ENCODE measurements around the gene PTPRZ1. TPM values are rescaled to one million over a fixed set of nuclear protein-coding genes. Genes with fewer than 3 reads are reported as not detected.
A peak's percentile ranks its signal among the peaks of the same experiment; 100 is the strongest.

PTPRZ1 gene
- total RNA-seq, 2 donors from 2014 or later = not detected

DNA sequence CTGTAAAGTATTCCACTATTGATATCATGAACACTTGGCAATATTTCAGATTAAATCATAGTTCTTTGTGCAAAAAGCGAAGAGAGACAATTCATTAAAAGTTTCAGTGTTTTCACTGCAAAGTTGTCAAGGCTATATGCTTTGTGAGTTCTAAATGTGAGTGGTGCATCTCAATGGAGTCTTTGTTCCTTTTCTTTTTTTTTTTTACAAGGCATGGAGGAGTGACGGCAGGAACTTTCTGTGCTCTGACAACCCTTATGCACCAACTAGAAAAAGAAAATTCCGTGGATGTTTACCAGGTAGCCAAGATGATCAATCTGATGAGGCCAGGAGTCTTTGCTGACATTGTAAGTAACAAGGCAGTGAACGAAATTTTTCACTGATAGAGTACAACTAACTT lies 186.6 kb downstream of the PTPRZ1 start:
- ATAC-seq (no peak), DNase-seq (ENCODE audit: low spot score) (no peak)
- H3K27me3 Mint-ChIP-seq = no peaks in the 10 kb centered on the region
- H3K27ac Mint-ChIP-seq = no peak overlapping the region
- H3K4me3 Mint-ChIP-seq = no peak overlapping the region
- H3K36me3 Mint-ChIP-seq = no peaks in the 10 kb centered on the region
- H3K9me3 Mint-ChIP-seq = no peaks in the 10 kb centered on the region
- H3K4me1 Mint-ChIP-seq (ENCODE audit: low read depth in 2 of 2) = no peaks in the 10 kb centered on the region

DNA sequence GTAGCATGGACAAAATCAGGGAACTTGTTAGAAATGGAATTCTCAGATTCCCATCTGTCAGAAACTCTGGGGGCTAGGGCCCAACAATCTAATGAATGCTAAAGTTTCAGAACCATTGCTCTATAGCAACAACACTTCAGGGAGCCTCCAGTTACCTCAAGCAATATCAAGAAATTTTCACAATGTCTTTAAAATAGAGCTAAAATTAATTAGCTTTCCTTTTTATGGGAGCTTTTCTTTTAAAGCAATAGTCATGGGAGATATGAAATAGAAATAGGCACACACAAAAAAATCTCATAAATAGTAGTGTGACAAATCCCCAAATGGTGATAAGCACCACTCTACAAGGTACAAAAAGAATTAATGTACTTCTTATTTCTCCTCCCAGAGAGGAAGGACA lies 190.2 kb downstream of the PTPRZ1 start:
- H3K36me3 Mint-ChIP-seq = no peaks in the 10 kb centered on the region
- peaks cover 3% of the 10 kb centered on the region for H3K9me3 Mint-ChIP-seq
- no peak for ATAC-seq
- H3K27me3 Mint-ChIP-seq = no peaks in the 10 kb centered on the region
- H3K4me3 Mint-ChIP-seq = no peak overlapping the region
- DNase-seq (ENCODE audit: low spot score) = no peak
- no peaks in the 10 kb centered on the region for H3K4me1 Mint-ChIP-seq (ENCODE audit: low read depth in 2 of 2)
- H3K27ac Mint-ChIP-seq = no peak overlapping the region

DNA sequence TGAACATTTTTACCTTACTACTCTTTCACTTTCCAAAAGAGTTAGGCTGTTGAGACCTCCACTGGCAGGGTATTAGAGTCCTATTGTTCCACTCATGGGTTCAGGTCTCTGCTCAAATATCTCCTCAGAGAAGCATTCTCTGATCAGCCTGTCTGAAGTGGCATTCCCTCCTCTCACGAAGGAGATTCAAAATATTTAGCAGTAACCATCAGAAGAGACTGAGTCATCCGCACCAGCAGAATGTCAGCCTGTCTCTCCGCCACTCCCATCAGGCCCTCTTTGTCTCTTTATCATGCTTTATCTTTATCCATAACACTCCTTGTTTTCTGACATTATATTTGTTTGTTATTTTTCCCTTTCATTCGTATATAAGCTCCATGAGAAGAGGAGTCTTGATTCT lies 192.0 kb downstream of the PTPRZ1 start:
- no peak overlapping the region for H3K27ac Mint-ChIP-seq
- ATAC-seq = no peak

DNA sequence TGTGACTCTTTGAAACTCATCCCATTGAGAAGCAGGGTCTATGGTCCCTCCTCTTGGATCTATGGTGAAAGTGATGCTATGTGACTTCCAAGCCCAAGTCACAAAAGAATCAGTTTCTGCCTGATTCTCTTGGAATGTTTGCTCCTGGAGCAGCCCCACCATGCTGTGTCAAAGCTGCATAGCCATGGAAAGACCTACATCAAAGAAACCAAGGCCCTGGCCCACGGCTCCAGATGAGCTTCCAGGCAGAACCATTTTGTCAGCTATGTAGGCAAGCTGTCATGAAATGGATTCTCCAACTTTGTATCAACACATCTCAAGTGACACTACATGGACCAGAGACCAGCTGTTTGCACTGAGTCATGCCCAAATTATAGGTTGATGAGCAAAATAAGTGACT lies 194.1 kb downstream of the PTPRZ1 start:
- Mint-ChIP-seq H3K9me3 (peaks cover 6% of the 10 kb centered on the region), H3K36me3 (no peaks in the 10 kb centered on the region), H3K27ac (no peak overlapping the region), H3K4me3 (no peak overlapping the region), H3K4me1 (ENCODE audit: low read depth in 2 of 2) (no peaks in the 10 kb centered on the region), H3K27me3 (no peaks in the 10 kb centered on the region)
- DNase-seq (ENCODE audit: low spot score) (no peak), ATAC-seq (no peak)

More for the DNA sequence above, 192.0 kb downstream of the PTPRZ1 start:
- Mint-ChIP-seq H3K4me1 (ENCODE audit: low read depth in 2 of 2) (no peaks in the 10 kb centered on the region), H3K27me3 (no peaks in the 10 kb centered on the region), H3K4me3 (no peak overlapping the region), H3K9me3 (peaks cover 5% of the 10 kb centered on the region), H3K36me3 (no peaks in the 10 kb centered on the region)
- DNase-seq (ENCODE audit: low spot score) = no peak

DNA sequence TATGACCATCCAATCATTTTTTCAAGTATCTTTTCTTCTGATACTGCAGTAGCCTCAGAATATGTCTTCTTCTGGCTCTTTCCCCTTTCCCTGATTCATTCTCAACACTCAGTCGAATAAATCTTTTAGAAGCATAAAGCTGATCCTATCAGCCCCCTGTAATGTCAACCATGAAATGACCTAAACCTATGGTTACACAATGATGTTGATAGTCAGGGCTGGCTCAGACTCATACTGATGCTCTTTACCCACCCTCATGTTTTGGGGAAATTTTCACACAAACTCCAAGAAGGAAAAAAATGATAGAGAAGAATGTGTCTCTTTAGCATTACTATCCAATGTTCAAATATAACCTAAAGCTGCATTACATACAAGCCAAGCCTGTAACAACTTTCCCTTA lies 195.1 kb downstream of the PTPRZ1 start:
- Mint-ChIP-seq H3K36me3 (no peaks in the 10 kb centered on the region), H3K4me3 (no peak overlapping the region), H3K4me1 (ENCODE audit: low read depth in 2 of 2) (no peaks in the 10 kb centered on the region), H3K27me3 (no peaks in the 10 kb centered on the region), H3K27ac (no peak overlapping the region), H3K9me3 (peaks cover 6% of the 10 kb centered on the region)
- no peak for DNase-seq (ENCODE audit: low spot score)
- ATAC-seq = no peak

DNA sequence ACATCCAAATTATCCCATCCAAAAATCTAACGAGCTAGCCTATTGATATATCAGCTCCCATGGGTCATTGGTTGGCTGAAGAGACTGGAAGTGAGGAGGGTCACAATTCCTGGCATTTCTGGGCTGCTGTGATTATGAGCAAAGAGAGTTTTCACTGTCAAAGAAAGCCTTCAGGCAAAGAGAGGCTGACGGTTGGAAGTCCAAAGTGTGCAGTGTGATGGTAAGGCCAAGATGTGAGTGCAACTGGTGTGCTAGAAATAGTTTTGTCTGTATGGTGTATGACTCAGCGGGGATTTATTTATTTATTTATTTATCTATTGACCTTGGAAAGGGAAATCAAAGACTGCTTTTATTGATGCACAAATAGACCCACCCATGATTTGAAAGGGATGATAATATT lies 196.0 kb downstream of the PTPRZ1 start:
- no peak overlapping the region for H3K4me3 Mint-ChIP-seq
- ATAC-seq = no peak

DNA sequence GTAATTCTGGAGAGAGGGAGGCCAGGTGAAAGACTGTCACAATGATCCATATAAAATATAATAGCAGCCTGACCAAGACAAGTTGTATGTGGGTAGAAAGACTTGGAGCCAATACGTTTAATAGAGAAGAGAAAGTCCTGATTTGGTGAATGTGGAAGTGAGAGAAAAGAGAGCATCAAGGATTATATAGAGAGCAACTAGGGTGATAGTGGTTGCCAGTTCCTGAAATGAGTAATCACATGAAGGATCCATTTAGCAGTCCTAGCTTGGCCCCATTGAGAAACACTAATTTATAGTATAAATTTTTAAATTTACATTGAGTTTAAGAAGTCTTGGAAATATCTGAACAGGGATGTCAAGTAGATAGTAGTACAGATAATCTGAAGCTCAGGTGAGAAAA lies 197.1 kb downstream of the PTPRZ1 start:
- ATAC-seq (no peak), DNase-seq (ENCODE audit: low spot score) (no peak)
- no peak overlapping the region for H3K4me3 Mint-ChIP-seq
- no peaks in the 10 kb centered on the region for H3K36me3 Mint-ChIP-seq
- H3K4me1 Mint-ChIP-seq (ENCODE audit: low read depth in 2 of 2) = no peaks in the 10 kb centered on the region
- peaks cover 5% of the 10 kb centered on the region for H3K9me3 Mint-ChIP-seq
- H3K27me3 Mint-ChIP-seq = no peaks in the 10 kb centered on the region
- no peak overlapping the region for H3K27ac Mint-ChIP-seq

More for the DNA sequence above, 196.0 kb downstream of the PTPRZ1 start:
- DNase-seq (ENCODE audit: low spot score) = no peak
- Mint-ChIP-seq H3K36me3 (no peaks in the 10 kb centered on the region), H3K4me1 (ENCODE audit: low read depth in 2 of 2) (no peaks in the 10 kb centered on the region), H3K9me3 (peaks cover 6% of the 10 kb centered on the region), H3K27ac (no peak overlapping the region), H3K27me3 (no peaks in the 10 kb centered on the region)

DNA sequence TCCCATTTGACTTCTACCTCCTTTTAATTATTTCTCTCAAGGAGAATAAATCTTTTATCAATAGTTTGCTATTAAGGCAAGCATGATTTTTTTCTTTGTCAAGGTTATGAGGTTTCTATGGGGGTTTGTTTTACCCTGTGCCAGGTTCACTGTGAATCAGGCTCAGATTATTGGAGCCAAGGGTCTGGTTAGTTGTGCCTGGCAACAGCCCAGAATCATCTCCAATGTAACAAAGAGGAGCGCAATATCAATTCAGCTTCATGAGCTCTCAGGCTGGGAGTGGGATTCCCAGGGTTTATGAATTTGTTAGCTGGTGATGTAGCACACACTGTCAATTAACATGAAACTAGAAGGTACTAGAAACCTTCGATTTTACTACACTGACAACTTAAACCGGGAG lies 197.9 kb downstream of the PTPRZ1 start:
- no peaks in the 10 kb centered on the region for H3K27me3 Mint-ChIP-seq
- no peak overlapping the region for H3K27ac Mint-ChIP-seq
- H3K4me3 Mint-ChIP-seq = no peak overlapping the region
- no peak for DNase-seq (ENCODE audit: low spot score)
- H3K36me3 Mint-ChIP-seq = no peaks in the 10 kb centered on the region
- H3K4me1 Mint-ChIP-seq (ENCODE audit: low read depth in 2 of 2) = no peaks in the 10 kb centered on the region
- no peak for ATAC-seq
- H3K9me3 Mint-ChIP-seq = peaks cover 3% of the 10 kb centered on the region

DNA sequence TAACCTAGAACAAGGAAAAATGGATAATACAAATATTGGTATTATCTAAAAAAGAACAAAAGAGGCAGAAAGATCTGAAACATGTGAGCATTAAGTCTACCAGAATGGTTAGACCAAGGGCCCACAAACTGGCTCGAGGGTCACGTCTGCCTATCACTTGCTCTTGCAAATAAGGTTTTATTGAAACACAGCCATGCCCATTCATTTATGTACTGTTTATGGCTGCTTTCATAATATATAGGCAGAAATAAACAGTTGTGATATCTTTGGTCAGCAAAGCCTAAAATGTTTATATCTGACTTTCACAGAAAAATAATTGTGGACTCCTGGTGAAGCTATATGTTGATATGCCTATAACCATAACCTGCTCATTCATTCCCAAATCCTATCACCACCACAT lies 199.3 kb downstream of the PTPRZ1 start:
- no peak overlapping the region for H3K27ac Mint-ChIP-seq
- no peak for ATAC-seq
- H3K4me1 Mint-ChIP-seq (ENCODE audit: low read depth in 2 of 2) = no peaks in the 10 kb centered on the region
- no peaks in the 10 kb centered on the region for H3K36me3 Mint-ChIP-seq
- H3K4me3 Mint-ChIP-seq = no peak overlapping the region
- peaks cover 3% of the 10 kb centered on the region for H3K9me3 Mint-ChIP-seq
- DNase-seq (ENCODE audit: low spot score) = no peak
- H3K27me3 Mint-ChIP-seq = no peaks in the 10 kb centered on the region

DNA sequence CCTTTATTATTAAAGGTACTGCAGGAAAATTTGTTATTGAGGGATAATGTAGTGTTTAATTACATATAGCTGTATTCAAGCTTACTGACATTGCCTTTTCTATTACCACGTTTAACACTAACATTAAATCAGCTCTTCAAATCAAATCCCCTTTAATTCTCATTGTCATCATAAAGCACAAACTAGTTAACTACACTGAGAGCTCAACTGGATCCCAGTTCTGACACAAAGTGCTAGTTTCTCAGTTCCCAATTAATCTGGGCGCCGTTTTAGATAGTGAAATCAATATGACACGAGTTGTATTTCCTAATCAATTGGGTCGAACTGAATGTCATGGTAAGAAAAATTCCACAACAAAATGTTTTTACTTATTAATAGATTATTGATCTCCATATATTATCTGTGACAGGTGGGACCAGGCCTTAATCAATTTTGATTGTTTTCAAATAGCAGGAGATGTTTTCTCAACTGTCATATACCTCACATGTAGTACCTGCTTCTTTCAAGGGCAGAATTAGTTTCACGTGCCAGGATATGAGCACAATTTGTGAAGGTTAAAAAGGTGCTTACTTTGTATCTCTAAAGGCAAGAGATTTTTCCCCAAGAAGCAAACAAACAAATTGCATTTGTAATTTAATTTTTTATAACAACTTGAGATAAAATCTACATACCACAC lies 200.1 kb downstream of the PTPRZ1 start:
- ATAC-seq = no peak
- DNase-seq (ENCODE audit: low spot score) = no peak
- Mint-ChIP-seq H3K4me3 (no peak overlapping the region), H3K9me3 (peaks cover 3% of the 10 kb centered on the region), H3K36me3 (no peaks in the 10 kb centered on the region), H3K27ac (no peak overlapping the region), H3K4me1 (ENCODE audit: low read depth in 2 of 2) (no peaks in the 10 kb centered on the region), H3K27me3 (no peaks in the 10 kb centered on the region)

DNA sequence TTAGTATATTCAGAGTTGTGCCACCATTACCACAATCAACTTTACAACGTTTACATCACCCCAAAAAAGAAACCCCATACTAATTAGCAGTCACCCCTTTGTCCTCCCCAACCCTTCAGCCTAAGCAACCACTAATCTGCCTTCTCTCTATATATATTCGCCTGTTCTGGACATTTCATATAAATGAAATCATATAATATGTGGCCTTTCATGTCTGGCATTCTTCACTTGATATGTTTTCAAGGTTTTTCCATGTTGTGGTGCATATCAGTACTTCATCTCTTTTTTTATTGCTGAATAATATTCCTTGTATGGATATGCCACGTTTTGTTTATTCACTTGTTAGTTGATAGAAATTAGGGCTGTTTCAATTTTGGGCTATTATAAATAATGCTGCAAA lies 200.7 kb downstream of the PTPRZ1 start:
- ATAC-seq = no peak
- no peak overlapping the region for H3K27ac Mint-ChIP-seq
- DNase-seq (ENCODE audit: low spot score) = no peak

DNA sequence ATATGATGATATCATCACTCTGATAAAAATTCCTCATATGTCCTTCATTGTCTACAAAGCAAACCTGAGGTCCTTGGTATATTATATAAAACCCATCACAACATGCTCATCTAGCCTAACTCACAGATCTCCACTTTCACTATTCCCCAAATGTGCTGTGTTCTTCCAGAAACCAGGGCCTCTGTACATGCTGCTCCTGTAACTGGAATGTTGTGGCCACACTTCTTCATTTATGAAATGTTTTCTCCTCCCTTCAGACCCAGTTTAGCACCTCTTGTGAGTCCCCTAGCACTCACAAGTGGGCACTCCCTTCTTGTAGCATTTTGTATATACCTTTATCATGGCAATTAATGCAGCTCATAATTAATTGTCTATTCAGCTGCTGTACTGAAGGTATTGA lies 209.2 kb downstream of the PTPRZ1 start:
- no peaks in the 10 kb centered on the region for H3K9me3 Mint-ChIP-seq
- H3K4me1 Mint-ChIP-seq (ENCODE audit: low read depth in 2 of 2) = no peaks in the 10 kb centered on the region
- ATAC-seq = no peak
- DNase-seq (ENCODE audit: low spot score) = no peak
- H3K4me3 Mint-ChIP-seq = no peak overlapping the region
- H3K36me3 Mint-ChIP-seq = no peaks in the 10 kb centered on the region
- H3K27ac Mint-ChIP-seq = no peak overlapping the region
- no peaks in the 10 kb centered on the region for H3K27me3 Mint-ChIP-seq

More for the DNA sequence above, 200.7 kb downstream of the PTPRZ1 start:
- Mint-ChIP-seq H3K4me1 (ENCODE audit: low read depth in 2 of 2) (no peaks in the 10 kb centered on the region), H3K9me3 (peaks cover 3% of the 10 kb centered on the region), H3K36me3 (no peaks in the 10 kb centered on the region), H3K27me3 (no peaks in the 10 kb centered on the region), H3K4me3 (no peak overlapping the region)

DNA sequence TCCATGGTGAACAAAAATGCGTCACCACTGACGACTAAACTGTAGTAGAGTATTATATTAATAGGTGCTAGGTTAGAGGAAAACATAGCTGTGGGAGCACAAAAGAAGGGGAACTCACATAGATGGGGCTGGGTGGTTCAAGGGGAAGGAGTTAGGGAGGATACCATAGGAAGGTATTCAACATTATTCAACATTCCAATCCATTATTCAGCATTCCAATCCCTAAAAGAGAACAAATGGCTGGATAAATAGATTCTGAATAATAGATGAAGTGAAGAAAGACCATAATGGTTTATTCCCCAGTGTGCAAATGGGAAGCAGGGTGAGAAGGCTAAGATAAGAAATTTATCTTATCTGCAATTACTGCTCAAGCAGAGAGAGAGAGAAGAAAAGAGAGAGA lies 209.7 kb downstream of the PTPRZ1 start:
- no peaks in the 10 kb centered on the region for H3K4me1 Mint-ChIP-seq (ENCODE audit: low read depth in 2 of 2)
- ATAC-seq (no peak), DNase-seq (ENCODE audit: low spot score) (no peak)
- no peak overlapping the region for H3K27ac Mint-ChIP-seq
- H3K4me3 Mint-ChIP-seq = no peak overlapping the region
- H3K9me3 Mint-ChIP-seq = no peaks in the 10 kb centered on the region
- no peaks in the 10 kb centered on the region for H3K36me3 Mint-ChIP-seq
- no peaks in the 10 kb centered on the region for H3K27me3 Mint-ChIP-seq

DNA sequence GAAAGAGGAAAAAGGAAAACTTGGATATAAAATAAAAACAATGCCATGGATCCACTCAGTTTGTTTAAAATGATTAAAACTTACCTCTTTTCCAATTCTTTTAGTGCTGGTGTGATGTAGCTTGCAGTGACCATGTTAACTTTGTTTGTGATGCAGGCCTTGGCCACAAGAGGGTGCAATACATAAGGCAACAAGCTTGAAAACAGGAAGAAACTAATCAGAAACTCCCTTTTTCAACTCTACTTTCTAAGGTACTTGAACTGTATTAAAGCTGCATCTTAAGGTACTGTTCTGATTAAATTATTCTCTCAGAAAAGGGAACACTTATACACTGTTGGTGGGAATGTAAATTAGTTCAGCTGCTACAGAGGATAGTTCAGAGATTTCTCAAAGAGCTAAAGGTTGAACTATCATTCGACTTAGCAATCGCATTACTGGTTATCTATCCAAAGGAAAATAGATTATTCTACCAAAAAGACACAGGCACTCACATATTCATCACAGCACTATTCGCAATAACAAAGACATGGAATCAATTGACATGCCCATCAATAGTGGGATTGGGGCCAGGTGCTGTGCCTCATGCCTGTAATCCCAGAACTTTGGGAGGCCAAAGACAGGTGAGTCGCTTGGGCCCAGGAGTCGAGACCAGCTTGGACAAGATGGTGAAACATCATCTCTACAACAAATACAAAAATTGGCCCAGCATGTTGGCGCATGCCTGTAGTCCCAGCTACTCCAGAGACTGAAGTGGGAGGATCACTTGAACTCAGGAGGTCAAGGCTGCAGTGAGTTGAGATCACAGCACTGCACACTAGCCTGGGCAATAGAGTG lies 220.2 kb downstream of the PTPRZ1 start:
- H3K27ac Mint-ChIP-seq = no peak overlapping the region
- H3K4me3 Mint-ChIP-seq = no peak overlapping the region
- H3K9me3 Mint-ChIP-seq = peaks cover 4% of the 10 kb centered on the region
- DNase-seq (ENCODE audit: low spot score) = peak; percentile 64
- H3K27me3 Mint-ChIP-seq = no peaks in the 10 kb centered on the region
- H3K4me1 Mint-ChIP-seq (ENCODE audit: low read depth in 2 of 2) = peaks cover 0 to 4% of the 10 kb centered on the region in 2 donors
- ATAC-seq = no peak
- no peaks in the 10 kb centered on the region for H3K36me3 Mint-ChIP-seq
